ENCODE results near the gene OR51B4. TPM values are rescaled to one million over a fixed set of nuclear protein-coding genes. Genes with fewer than 3 reads are reported as not detected.
"Not testable (repeated sequence)": the region's sequence is repeated elsewhere in the genome, so short reads cannot be mapped to it uniquely, and the experiment has no call there.

The OR51B4 gene
- total RNA-seq, 1 experiment from 2014 or later, result 43.7 TPM

GRCh38 chr11:5257296-5257695, 44.5 kb downstream of the OR51B4 start (continued):
- TF ChIP-seq ATF3 (IDR thresholded peaks at IDR 0.05) (no peak), SP1 (IDR thresholded peaks at IDR 0.05; ENCODE audit: low read depth) (no peak), EZH2 (IDR thresholded peaks at IDR 0.05) (no peak), TCF7L2 (IDR thresholded peaks at IDR 0.05; ENCODE audit: borderline replicate concordance, extremely low read depth, insufficient read depth, insufficient read length) (no peak), EGR1 (IDR thresholded peaks at IDR 0.05; ENCODE audit: low read depth) (no peak), ZNF274 (IDR thresholded peaks at IDR 0.05; ENCODE audit: low read depth, low read length) (no peak)

GRCh38 chr11:5254646-5255413, 46.9 kb downstream of the OR51B4 start, which contains the start of gene HBG2:
HBG2 (minus strand) TSS chr11:5254781; CDS start chr11:5254728, 53 bp downstream.
- H3K9ac ChIP-seq (ENCODE audit: low read length); H3K9me3 ChIP-seq (ENCODE audit: control insufficient read depth in 1 of 2, insufficient read depth in 1 of 2, low read depth in 1 of 2, low read length in 2 of 2); intact Hi-C loops (cut with micrococcal nuclease); H3K79me2 ChIP-seq (ENCODE audit: insufficient read depth, low read length); H3K36me3 ChIP-seq (ENCODE audit: control insufficient read depth in 1 of 2, insufficient read depth in 2 of 2, low read length in 2 of 2); DNase-seq (ENCODE audit: low read depth, low spot score); ATAC-seq; BruUV-seq (replicated peaks); H3K4me3 ChIP-seq (replicated peaks in 1 of 2; ENCODE audit: low read depth in 1 of 2, low read length in 2 of 2); H3K4me2 ChIP-seq (ENCODE audit: low read length); H2AFZ ChIP-seq (ENCODE audit: low read depth, low read length, poor library complexity, severe bottlenecking); CTCF ChIA-PET; H3K9me2 ChIP-seq (ENCODE audit: insufficient read depth); H3K27ac ChIP-seq (ENCODE audit: low read depth, low read length); RAD21 ChIA-PET (ENCODE audit: low non-redundant PET in 1 of 2, low total read pairs in 2 of 2, uncharacterized antibody in 2 of 2, unreplicated experiment in 2 of 2); H4K20me1 ChIP-seq (ENCODE audit: insufficient read depth); POLR2A ChIA-PET; H3K4me1 ChIP-seq (ENCODE audit: control insufficient read depth in 1 of 2, insufficient read depth in 2 of 2, low read length in 2 of 2): not testable (repeated sequence)
- H3K27me3 ChIP-seq (ENCODE audit: insufficient read depth, low read length), result peaks cover 13% of the 10 kb centered on the region; the same call in 1 of the 2 replicates

GRCh38 chr11:5254023-5254422, 47.7 kb downstream of the OR51B4 start:
- H3K9ac ChIP-seq (ENCODE audit: low read length); ATAC-seq; H3K79me2 ChIP-seq (ENCODE audit: insufficient read depth, low read length); RAD21 ChIA-PET (ENCODE audit: low non-redundant PET in 1 of 2, low total read pairs in 2 of 2, uncharacterized antibody in 2 of 2, unreplicated experiment in 2 of 2); H3K9me3 ChIP-seq (ENCODE audit: control insufficient read depth in 1 of 2, insufficient read depth in 1 of 2, low read depth in 1 of 2, low read length in 2 of 2); H3K36me3 ChIP-seq (ENCODE audit: control insufficient read depth in 1 of 2, insufficient read depth in 2 of 2, low read length in 2 of 2); H3K4me3 ChIP-seq (replicated peaks in 1 of 2; ENCODE audit: low read depth in 1 of 2, low read length in 2 of 2); H3K4me2 ChIP-seq (ENCODE audit: low read length); POLR2A ChIA-PET; BruUV-seq (replicated peaks); H4K20me1 ChIP-seq (ENCODE audit: insufficient read depth); H3K4me1 ChIP-seq (ENCODE audit: control insufficient read depth in 1 of 2, insufficient read depth in 2 of 2, low read length in 2 of 2); H3K27ac ChIP-seq (ENCODE audit: low read depth, low read length); DNase-seq (ENCODE audit: low read depth, low spot score); CTCF ChIA-PET; H3K9me2 ChIP-seq (ENCODE audit: insufficient read depth); intact Hi-C loops (cut with micrococcal nuclease); H2AFZ ChIP-seq (ENCODE audit: low read depth, low read length, poor library complexity, severe bottlenecking): not testable (repeated sequence)
- H3K27me3 ChIP-seq (ENCODE audit: insufficient read depth, low read length), result peaks cover 13% of the 10 kb centered on the region; the same call in 1 of the 2 replicates

GRCh38 chr11:5253440-5253839, 48.3 kb downstream of the OR51B4 start:
- H4K20me1 ChIP-seq (ENCODE audit: insufficient read depth); POLR2A ChIA-PET; RAD21 ChIA-PET (ENCODE audit: low non-redundant PET in 1 of 2, low total read pairs in 2 of 2, uncharacterized antibody in 2 of 2, unreplicated experiment in 2 of 2); H3K4me3 ChIP-seq (replicated peaks in 1 of 2; ENCODE audit: low read depth in 1 of 2, low read length in 2 of 2); H3K79me2 ChIP-seq (ENCODE audit: insufficient read depth, low read length); H2AFZ ChIP-seq (ENCODE audit: low read depth, low read length, poor library complexity, severe bottlenecking); intact Hi-C loops (cut with micrococcal nuclease); H3K4me2 ChIP-seq (ENCODE audit: low read length); CTCF ChIA-PET; H3K9ac ChIP-seq (ENCODE audit: low read length); H3K27ac ChIP-seq (ENCODE audit: low read depth, low read length); ATAC-seq; H3K9me3 ChIP-seq (ENCODE audit: control insufficient read depth in 1 of 2, insufficient read depth in 1 of 2, low read depth in 1 of 2, low read length in 2 of 2); H3K4me1 ChIP-seq (ENCODE audit: control insufficient read depth in 1 of 2, insufficient read depth in 2 of 2, low read length in 2 of 2); H3K9me2 ChIP-seq (ENCODE audit: insufficient read depth); BruUV-seq (replicated peaks); DNase-seq (ENCODE audit: low read depth, low spot score); H3K36me3 ChIP-seq (ENCODE audit: control insufficient read depth in 1 of 2, insufficient read depth in 2 of 2, low read length in 2 of 2): not testable (repeated sequence)
- peaks cover 13% of the 10 kb centered on the region; the same call in 1 of the 2 replicates for H3K27me3 ChIP-seq (ENCODE audit: insufficient read depth, low read length)
